Measurements from ENCODE around the gene CCDC148. TPM values are rescaled to one million over a fixed set of nuclear protein-coding genes. Genes with fewer than 3 reads are reported as not detected.
"Not testable (repeated sequence)": the region's sequence is repeated elsewhere in the genome, so short reads cannot be mapped to it uniquely, and the experiment has no call there.

The CCDC148 gene
- total and polyA plus RNA-seq, 2 experiments from 2014 or later: 0.39 to 2.1 TPM

- H3K4me1 ChIP-seq (ENCODE audit: low read depth): peaks cover 3% of the 10 kb centered on the region
- H3K9me3 ChIP-seq (ENCODE audit: low read depth): no peaks in the 10 kb centered on the region
- TF ChIP-seq, protein P1, sequence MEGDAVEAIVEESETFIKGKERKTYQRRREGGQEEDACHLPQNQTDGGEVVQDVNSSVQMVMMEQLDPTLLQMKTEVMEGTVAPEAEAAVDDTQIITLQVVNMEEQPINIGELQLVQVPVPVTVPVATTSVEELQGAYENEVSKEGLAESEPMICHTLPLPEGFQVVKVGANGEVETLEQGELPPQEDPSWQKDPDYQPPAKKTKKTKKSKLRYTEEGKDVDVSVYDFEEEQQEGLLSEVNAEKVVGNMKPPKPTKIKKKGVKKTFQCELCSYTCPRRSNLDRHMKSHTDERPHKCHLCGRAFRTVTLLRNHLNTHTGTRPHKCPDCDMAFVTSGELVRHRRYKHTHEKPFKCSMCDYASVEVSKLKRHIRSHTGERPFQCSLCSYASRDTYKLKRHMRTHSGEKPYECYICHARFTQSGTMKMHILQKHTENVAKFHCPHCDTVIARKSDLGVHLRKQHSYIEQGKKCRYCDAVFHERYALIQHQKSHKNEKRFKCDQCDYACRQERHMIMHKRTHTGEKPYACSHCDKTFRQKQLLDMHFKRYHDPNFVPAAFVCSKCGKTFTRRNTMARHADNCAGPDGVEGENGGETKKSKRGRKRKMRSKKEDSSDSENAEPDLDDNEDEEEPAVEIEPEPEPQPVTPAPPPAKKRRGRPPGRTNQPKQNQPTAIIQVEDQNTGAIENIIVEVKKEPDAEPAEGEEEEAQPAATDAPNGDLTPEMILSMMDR (IDR thresholded peaks at IDR 0.05; ENCODE audit: low read depth, low read length): no peak
- no peak overlapping the region for H3K27ac ChIP-seq
- H3K36me3 ChIP-seq: no peaks in the 10 kb centered on the region
- no peaks in the 10 kb centered on the region for H3K27me3 ChIP-seq
- no peak overlapping the region for H3K4me3 ChIP-seq
- no peak for DNase-seq (ENCODE audit: low read depth in 1 of 2, low spot score in 1 of 2)
Measured at GRCh38 chr2:158473719-158474392, 17.3 kb upstream of the CCDC148 start.

DNA sequence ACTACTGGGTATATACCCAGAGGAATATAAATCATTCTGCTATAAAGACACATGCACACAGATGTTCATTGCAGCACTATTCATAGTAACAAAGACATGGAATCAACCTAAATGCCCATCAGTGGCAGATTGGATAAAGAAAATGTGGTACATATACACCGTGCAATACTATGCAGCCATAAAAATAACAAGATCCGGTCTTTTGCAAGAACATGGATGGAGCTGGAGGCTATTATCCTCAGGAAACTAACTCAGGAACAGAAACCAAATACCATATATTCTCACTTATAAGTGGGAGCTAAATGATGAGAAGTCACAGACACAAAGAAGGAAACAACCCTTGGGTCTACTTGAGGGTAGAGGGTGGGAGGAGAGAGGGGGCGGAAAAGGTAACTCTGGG lies 16.7 kb upstream of the CCDC148 start:
- not testable (repeated sequence) for H3K9me3 ChIP-seq (ENCODE audit: low read depth); H3K27ac ChIP-seq; H3K27me3 ChIP-seq; H3K4me3 ChIP-seq; DNase-seq (ENCODE audit: low read depth in 1 of 2, low spot score in 1 of 2); H3K4me1 ChIP-seq (ENCODE audit: low read depth); H3K36me3 ChIP-seq

DNA sequence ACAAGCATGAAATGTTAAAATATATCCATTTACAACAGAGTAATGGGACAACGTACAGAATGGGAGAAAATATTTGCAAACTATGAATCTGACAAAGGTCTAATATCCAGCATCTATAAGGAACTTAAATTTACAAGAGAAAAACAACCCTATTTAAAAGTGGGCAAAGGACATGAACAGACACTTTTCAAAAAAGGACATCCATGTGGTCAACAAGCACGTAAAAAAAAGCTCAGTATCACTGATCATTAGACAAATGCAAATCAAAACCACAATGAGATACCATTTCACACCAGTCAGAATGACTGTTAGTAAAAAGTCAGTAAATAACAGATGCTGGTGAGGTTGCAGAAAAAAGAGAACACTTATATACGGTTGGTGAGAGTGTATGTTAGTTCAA lies 16.3 kb upstream of the CCDC148 start:
- not testable (repeated sequence) for DNase-seq (ENCODE audit: low read depth in 1 of 2, low spot score in 1 of 2); H3K27ac ChIP-seq; H3K4me1 ChIP-seq (ENCODE audit: low read depth); H3K27me3 ChIP-seq; H3K36me3 ChIP-seq; H3K9me3 ChIP-seq (ENCODE audit: low read depth); H3K4me3 ChIP-seq

DNA sequence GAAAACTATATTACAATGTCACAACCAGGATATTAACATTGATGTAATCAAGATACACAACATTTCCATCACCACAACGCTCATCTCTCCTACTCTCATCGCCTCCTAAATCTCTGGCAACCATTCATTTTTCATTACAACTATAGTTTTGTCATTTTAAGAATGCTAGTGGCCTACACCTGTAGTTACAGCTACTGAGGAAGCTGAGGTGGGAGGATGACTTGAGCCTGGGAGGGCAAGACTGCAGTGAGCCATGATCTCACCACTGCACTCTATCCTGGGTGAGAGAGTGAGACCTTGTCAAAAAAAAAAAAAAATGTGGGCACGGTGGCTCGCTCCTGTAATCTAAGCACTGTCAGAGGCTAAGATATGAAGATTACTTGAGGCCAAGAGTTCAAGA lies 10.7 kb upstream of the CCDC148 start:
- H3K27ac ChIP-seq: no peak overlapping the region

GRCh38 chr2:158464426-158465281 lies 8.1 kb upstream of the CCDC148 start:
- TF ChIP-seq, protein P1 (IDR thresholded peaks at IDR 0.05; ENCODE audit: low read depth, low read length): peak; percentile 58
- no peak overlapping the region for H3K4me3 ChIP-seq
- no peaks in the 10 kb centered on the region for H3K27me3 ChIP-seq
- H3K36me3 ChIP-seq: no peaks in the 10 kb centered on the region
- no peaks in the 10 kb centered on the region for H3K9me3 ChIP-seq (ENCODE audit: low read depth)
- no peak overlapping the region for H3K27ac ChIP-seq
- H3K4me1 ChIP-seq (ENCODE audit: low read depth): peaks cover 22% of the 10 kb centered on the region
- peak in 1 of 2 donors; percentile 35 for DNase-seq (ENCODE audit: low read depth in 1 of 2, low spot score in 1 of 2)

More for the DNA sequence above, 10.7 kb upstream of the CCDC148 start:
- TF ChIP-seq, protein P1 (IDR thresholded peaks at IDR 0.05; ENCODE audit: low read depth, low read length): no peak
- no peak for DNase-seq (ENCODE audit: low read depth in 1 of 2, low spot score in 1 of 2)
- no peaks in the 10 kb centered on the region for H3K36me3 ChIP-seq
- no peaks in the 10 kb centered on the region for H3K9me3 ChIP-seq (ENCODE audit: low read depth)
- peaks cover 9% of the 10 kb centered on the region for H3K4me1 ChIP-seq (ENCODE audit: low read depth)
- H3K4me3 ChIP-seq: no peak overlapping the region
- H3K27me3 ChIP-seq: no peaks in the 10 kb centered on the region

- TF ChIP-seq, protein P1 (IDR thresholded peaks at IDR 0.05; ENCODE audit: low read depth, low read length): no peak
- no peaks in the 10 kb centered on the region for H3K36me3 ChIP-seq
- peak; percentile 17 to 52 for DNase-seq (ENCODE audit: low read depth in 1 of 2, low spot score in 1 of 2)
- H3K9me3 ChIP-seq (ENCODE audit: low read depth): no peaks in the 10 kb centered on the region
- peaks cover 32% of the 10 kb centered on the region for H3K4me1 ChIP-seq (ENCODE audit: low read depth)
- no peak overlapping the region for H3K4me3 ChIP-seq
- peak overlapping the region; percentile 22 for H3K27ac ChIP-seq
- H3K27me3 ChIP-seq: no peaks in the 10 kb centered on the region
Measured at GRCh38 chr2:158463496-158464095, 7.0 kb upstream of the CCDC148 start.

All from cardiac muscle cell (in vitro differentiated cells and primary cell).